H1 (cell line): ENCODE measurements around the gene TRIM44. TPM values are rescaled to one million over a fixed set of nuclear protein-coding genes. Genes with fewer than 3 reads are reported as not detected.

Experiments
- CTCF ChIA-PET: fragments of 300-600 bp; sonication (Branson Sonifier 250); formaldehyde crosslinking; loops from one replicate; lab custom pipeline; 2021; ENCODE audit not compliant: partially characterized antibody; lab: Charles Lee
- POLR2A ChIA-PET: fragments of 300-600 bp; sonication (Branson Sonifier 250); formaldehyde crosslinking; loops from one replicate; lab custom pipeline; 2021; ENCODE audit warnings: inconsistent platforms; ENCODE audit not compliant: partially characterized antibody; lab: Charles Lee
- DNase-seq, 2 experiments: peaks; one replicate each; pipeline versions ENCODE4 v3.0.0 to v3.0.0-alpha.2; 2010 to 2022; ENCODE audit warnings: low spot score in 2 of 2, low read depth in 1 of 2, mixed read lengths in 1 of 2
- FAIRE-seq: peaks from 2 replicates; lab custom pipeline; 2011; peaks lifted over from hg19 to GRCh38; lab: Jason Lieb, UNC
- H2AFZ ChIP-seq: 2 replicates; pipeline ENCODE4 v1.8.1; 2012; ENCODE audit warnings: low read length, inconsistent platforms
- H2AK5ac ChIP-seq: 2 replicates; pipeline ENCODE4 v1.6.1; 2013; ENCODE audit warnings: low read depth, low read length
- H2BK120ac ChIP-seq: replicated peaks from 2 replicates; pipeline ENCODE3; 2013; ENCODE audit warnings: low read depth, low read length, inconsistent platforms
- H2BK12ac ChIP-seq: 2 replicates; pipeline ENCODE4 v1.6.1; 2013; ENCODE audit warnings: low read depth, low read length
- H2BK15ac ChIP-seq: 2 replicates; pipeline ENCODE4 v1.6.1; 2013; ENCODE audit warnings: low read length
- H2BK20ac ChIP-seq: 2 replicates; pipeline ENCODE4 v1.6.1; 2013; ENCODE audit warnings: low read length
- H2BK5ac ChIP-seq: 2 replicates; pipeline ENCODE4 v1.6.1; 2013; ENCODE audit warnings: low read depth, low read length
- H3K14ac ChIP-seq: 2 replicates; pipeline ENCODE4 v1.6.1; 2013; ENCODE audit warnings: inconsistent platforms; ENCODE audit not compliant: insufficient read length
- H3K18ac ChIP-seq: 2 replicates; pipeline ENCODE4 v1.6.1; 2013; ENCODE audit warnings: low read length; ENCODE audit errors: extremely low read depth
- H3K23ac ChIP-seq: 2 replicates; pipeline ENCODE4 v1.6.1; 2013; ENCODE audit warnings: inconsistent platforms; ENCODE audit not compliant: insufficient read length
- H3K23me2 ChIP-seq: 2 replicates; pipeline ENCODE4 v1.6.1; 2013; ENCODE audit warnings: low read depth, low read length
- H3K27ac ChIP-seq: 2 replicates; pipeline ENCODE4 v1.6.1; 2011; ENCODE audit warnings: low read depth, low read length, inconsistent platforms
- H3K27me3 ChIP-seq, 4 experiments: replicated peaks in 1 of 4; 1 replicate in 1 of 4; 2 replicates in 3 of 4; pipeline versions ENCODE4 v1.6.1 to v1.8.1; 2011 to 2013; ENCODE audit warnings: low read length in 3 of 4, mild to moderate bottlenecking in 3 of 4, inconsistent platforms in 2 of 4, mixed read lengths in 2 of 4, moderate library complexity in 1 of 4; ENCODE audit not compliant: control insufficient read depth in 3 of 4, insufficient read depth in 3 of 4; ENCODE audit errors: extremely low read depth in 1 of 4
- H3K36me3 ChIP-seq, 4 experiments: 2 replicates each; pipeline versions ENCODE4 v1.6.1 to v1.8.1; 2011 to 2013; ENCODE audit warnings: mild to moderate bottlenecking in 4 of 4, low read length in 3 of 4, moderate library complexity in 2 of 4, control low read depth in 1 of 4, inconsistent platforms in 1 of 4; ENCODE audit not compliant: insufficient read depth in 4 of 4, control insufficient read depth in 2 of 4
- H3K4ac ChIP-seq: replicated peaks from 2 replicates; pipeline ENCODE3; 2013; ENCODE audit warnings: low read length, low read depth, mixed read lengths, inconsistent platforms; ENCODE audit not compliant: insufficient read length
- H3K4me1 ChIP-seq, 4 experiments: replicated peaks in 1 of 4; 1 replicate in 1 of 4; 2 replicates in 3 of 4; pipeline versions ENCODE4 v1.6.1 to v1.8.1; 2011 to 2013; ENCODE audit warnings: low read length in 3 of 4, inconsistent platforms in 2 of 4, mixed read lengths in 1 of 4; ENCODE audit not compliant: insufficient read depth in 4 of 4, control insufficient read depth in 3 of 4
- H3K4me2 ChIP-seq, 2 experiments: 2 replicates each; pipeline versions ENCODE4 v1.6.1 to v1.8.1; 2011 to 2013; ENCODE audit warnings: low read depth in 2 of 2, low read length in 2 of 2, control low read depth in 1 of 2, inconsistent platforms in 1 of 2, mild to moderate bottlenecking in 1 of 2; ENCODE audit not compliant: insufficient read depth in 1 of 2
- H3K4me3 ChIP-seq, 4 experiments: fragments of 200-600, 300-600 bp in 1 of 4; sonication (generic), shearing (Covaris generic), sonication (Bioruptor Twin) in 1 of 4; 2 replicates each; pipeline versions ENCODE4 v1.5.1 to v1.8.1; 2011 to 2016; ENCODE audit warnings: low read length in 4 of 4, low read depth in 3 of 4, control low read depth in 2 of 4, inconsistent platforms in 2 of 4, mild to moderate bottlenecking in 2 of 4, mixed read lengths in 1 of 4, moderate library complexity in 1 of 4; ENCODE audit not compliant: insufficient read depth in 2 of 4; ENCODE audit errors: extremely low read depth in 1 of 4
- H3K56ac ChIP-seq: replicated peaks from 2 replicates; pipeline ENCODE3; 2013; ENCODE audit warnings: low read depth, mild to moderate bottlenecking, mixed read lengths, low read length, inconsistent platforms; ENCODE audit not compliant: insufficient read length
- H3K79me1 ChIP-seq: 2 replicates; pipeline ENCODE4 v1.6.1; 2013; ENCODE audit warnings: low read depth, low read length, control low read depth
- H3K79me2 ChIP-seq, 2 experiments: 2 replicates each; pipeline versions ENCODE4 v1.6.1 to v1.8.1; 2012 to 2013; ENCODE audit warnings: low read length in 2 of 2, mild to moderate bottlenecking in 2 of 2, inconsistent platforms in 1 of 2; ENCODE audit not compliant: insufficient read depth in 2 of 2, control insufficient read depth in 1 of 2
- H3K9ac ChIP-seq, 4 experiments: replicated peaks in 1 of 4; 1 replicate in 1 of 4; 2 replicates in 3 of 4; pipeline versions ENCODE4 v1.6.1 to v1.8.1; 2011 to 2013; ENCODE audit warnings: low read depth in 3 of 4, low read length in 3 of 4, control low read depth in 2 of 4, mild to moderate bottlenecking in 2 of 4, moderate library complexity in 2 of 4, inconsistent platforms in 1 of 4; ENCODE audit errors: extremely low read depth in 1 of 4
- H3K9me3 ChIP-seq, 2 experiments: 2 replicates each; pipeline versions ENCODE4 v1.6.1 to v1.8.1; 2012 to 2013; ENCODE audit warnings: mild to moderate bottlenecking in 2 of 2, moderate library complexity in 2 of 2, control low read depth in 1 of 2, inconsistent platforms in 1 of 2, low read depth in 1 of 2, low read length in 1 of 2, mixed read lengths in 1 of 2; ENCODE audit not compliant: insufficient read depth in 2 of 2
- H4K20me1 ChIP-seq, 2 experiments: replicated peaks in 1 of 2; 2 replicates each; pipeline versions ENCODE3 to v1.8.1; 2011 to 2013; ENCODE audit warnings: inconsistent platforms in 2 of 2, low read length in 2 of 2, mild to moderate bottlenecking in 1 of 2; ENCODE audit not compliant: insufficient read depth in 2 of 2, control insufficient read depth in 1 of 2
- H4K5ac ChIP-seq: 2 replicates; pipeline ENCODE4 v1.6.1; 2013; ENCODE audit warnings: low read length, low read depth, mixed read lengths, inconsistent platforms; ENCODE audit not compliant: insufficient read length
- H4K8ac ChIP-seq: 2 replicates; pipeline ENCODE4 v1.8.0; 2013; ENCODE audit warnings: mild to moderate bottlenecking, moderate library complexity, low read length, inconsistent platforms; ENCODE audit not compliant: insufficient read depth; ENCODE audit errors: extremely low read depth
- H4K91ac ChIP-seq: replicated peaks from 2 replicates; pipeline ENCODE3; 2013; ENCODE audit warnings: low read length, mixed read lengths, inconsistent platforms; ENCODE audit not compliant: insufficient read length
- BRCA1 ChIP-seq: IDR thresholded peaks from 2 replicates; pipeline ENCODE4 v1.6.1; 2012; ENCODE audit warnings: low read depth, low read length, improper control_type of control experiment
- CREB1 ChIP-seq: IDR thresholded peaks from 2 replicates; pipeline ENCODE4 v1.6.1; 2012; ENCODE audit warnings: inconsistent platforms
- TAF1 ChIP-seq: IDR thresholded peaks from 2 replicates; pipeline ENCODE4 v1.6.1; 2011; ENCODE audit warnings: mild to moderate bottlenecking, low read depth, low read length
- TCF12 ChIP-seq: IDR thresholded peaks from 2 replicates; pipeline ENCODE4 v1.6.1; 2011; ENCODE audit warnings: low read depth, mild to moderate bottlenecking, low read length
- polyA plus RNA-seq, 7 experiments: library from polyadenylated mRNA; depleted of rRNA in 3 of 7; stranded (reverse) in 5 of 7; unstranded in 2 of 7; fragments of >200 nt in 5 of 7; fragments of 200-250 nt in 2 of 7; gene quantifications; 1 replicate in 5 of 7; 2 replicates in 1 of 7; 4 replicates in 1 of 7; pipeline versions ENCODE4 v1.2.1 to v1.2.3, GENCODE V29; 2011 to 2013; ENCODE audit warnings: missing spikeins in 2 of 7, mixed read lengths in 2 of 7
- total RNA-seq: library from RNA; stranded (reverse); fragmentation: NEBNext Ultra II Directional; extraction: Animal tissue kit (Norgen Biotek cat#: 25700); gene quantifications from 2 replicates; pipeline ENCODE4 v1.2.1, GENCODE V29; 2021

TRIM44 gene
- total and polyA plus RNA-seq, 2 of the 8 experiments (the other 6 are each of a cell fraction or from before 2014, with no cell fraction given), result 13.9 to 34.4 TPM

DNA sequence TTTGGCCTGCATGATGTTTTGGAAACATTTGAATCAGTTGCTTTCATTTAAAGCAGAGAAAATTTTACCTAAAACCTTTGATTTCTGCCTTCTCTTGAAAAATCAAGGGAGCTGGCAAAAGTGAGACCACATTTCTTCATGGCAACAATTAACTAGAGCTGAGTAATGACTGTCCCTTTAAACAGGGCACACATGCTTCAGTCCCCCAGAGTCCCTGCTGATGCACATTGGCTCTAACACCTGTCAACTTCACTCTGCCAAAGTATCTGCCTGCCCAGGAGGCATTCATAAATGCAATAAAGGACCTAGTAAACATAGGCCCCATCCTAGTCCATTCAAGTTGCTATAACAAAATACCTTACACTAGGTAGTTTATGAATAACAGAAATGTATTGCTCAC, 194.2 kb downstream of the TRIM44 start:
- Histone ChIP-seq H3K4me2 (no peak overlapping the region), H3K79me1 (no peaks in the 10 kb centered on the region), H3K4me3 (no peak overlapping the region), H3K4ac (no peak overlapping the region), H3K27me3 (no peaks in the 10 kb centered on the region), H2BK12ac (no peak overlapping the region), H2BK5ac (no peak overlapping the region), H3K18ac (no peak overlapping the region), H4K8ac (no peak overlapping the region), H3K9me3 (no peaks in the 10 kb centered on the region; a peak in 1 of 4 replicates), H4K91ac (no peak overlapping the region), H3K4me1 (no peaks in the 10 kb centered on the region), H2BK15ac (no peak overlapping the region), H2BK20ac (no peak overlapping the region), H3K27ac (no peak overlapping the region), H3K9ac (no peak overlapping the region), H3K23me2 (peaks cover 6% of the 10 kb centered on the region; the same call in 1 of the 2 replicates), H3K56ac (peak overlapping the region; percentile 60), H3K23ac (no peak overlapping the region), H2BK120ac (no peak overlapping the region), H3K14ac (no peak overlapping the region), H2AFZ (no peak overlapping the region), H3K79me2 (no peaks in the 10 kb centered on the region), H4K20me1 (peaks cover 0 to 5% of the 10 kb centered on the region in 2 experiments), H4K5ac (no peak overlapping the region), H2AK5ac (no peak overlapping the region), H3K36me3 (no peaks in the 10 kb centered on the region)
- DNase-seq, result no peak
- ChIA-PET CTCF (no interaction called here), POLR2A (no interaction called here)
- no peak for FAIRE-seq
- TF ChIP-seq TAF1 (no peak), TCF12 (no peak), BRCA1 (no peak), CREB1 (no peak)
